Endothelial cell of umbilical vein (primary cell): Measurements from ENCODE around the gene FANCI. TPM values are rescaled to one million over a fixed set of nuclear protein-coding genes. Genes with fewer than 3 reads are reported as not detected.

Experiments
- BruUV-seq: library from RNA; stranded (reverse); fragments of 400-500 nt; replicated peaks from 2 replicates; lab custom pipeline; 2021; lab: Mats Ljungman, UMichigan
- CTCF ChIA-PET: fragments of 300-600, 350-600 bp; sonication (Branson Sonifier 250); formaldehyde crosslinking; loops from one replicate; lab custom pipeline; 2021; ENCODE audit warnings: antibody characterized with exemption, inconsistent platforms; lab: Charles Lee
- POLR2A ChIA-PET: fragments of 300-600, 350-600 bp; sonication (Branson Sonifier 250); formaldehyde crosslinking; loops from one replicate; lab custom pipeline; 2021; ENCODE audit warnings: antibody characterized with exemption, inconsistent platforms; lab: Charles Lee
- DNase-seq: peaks from one replicate; pipeline ENCODE4 v3.0.0-alpha.2; 2011; ENCODE audit warnings: low read depth, low spot score
- FAIRE-seq: peaks from 2 replicates; lab custom pipeline; 2011; peaks lifted over from hg19 to GRCh38; lab: Jason Lieb, UNC
- H2AFZ ChIP-seq: 2 replicates; pipeline ENCODE4 v1.6.0; 2012; ENCODE audit warnings: low read depth, low read length, control low read depth, inconsistent platforms
- H3K27ac ChIP-seq: 2 replicates; pipeline ENCODE4 v1.5.1; 2011; ENCODE audit warnings: low read depth, mild to moderate bottlenecking, control low read depth, low read length, moderate library complexity; ENCODE audit not compliant: insufficient read depth
- H3K27me3 ChIP-seq, 2 experiments: 2 replicates each; pipeline versions ENCODE4 v1.6.0 to v1.6.1; 2011; ENCODE audit warnings: low read length in 2 of 2, mixed read lengths in 1 of 2; ENCODE audit not compliant: control insufficient read depth in 2 of 2, insufficient read depth in 2 of 2
- H3K36me3 ChIP-seq, 2 experiments: 2 replicates in 1 of 2; 3 replicates in 1 of 2; pipeline ENCODE4 v1.5.1; 2011; ENCODE audit warnings: low read length in 2 of 2, mild to moderate bottlenecking in 1 of 2, moderate library complexity in 1 of 2; ENCODE audit not compliant: control insufficient read depth in 2 of 2, insufficient read depth in 2 of 2; ENCODE audit errors: extremely low read depth in 1 of 2
- H3K4me1 ChIP-seq: 3 replicates; pipeline ENCODE4 v1.5.1; 2011; ENCODE audit warnings: mild to moderate bottlenecking, low read length; ENCODE audit not compliant: control insufficient read depth, insufficient read depth; ENCODE audit errors: extremely low read depth
- H3K4me2 ChIP-seq: 2 replicates; pipeline ENCODE4 v1.6.1; 2011; ENCODE audit warnings: low read length, control low read depth, mixed read lengths; ENCODE audit not compliant: insufficient read depth
- H3K4me3 ChIP-seq, 3 experiments: fragments of 200-600 bp in 1 of 3; sonication (generic), shearing (Covaris generic) in 1 of 3; replicated peaks in 1 of 3; 2 replicates each; pipeline ENCODE4 v1.5.1; 2011 to 2016; ENCODE audit warnings: control low read depth in 3 of 3, low read length in 3 of 3, mild to moderate bottlenecking in 2 of 3, inconsistent platforms in 1 of 3, low read depth in 1 of 3, moderate library complexity in 1 of 3; ENCODE audit not compliant: insufficient read depth in 1 of 3
- H3K79me2 ChIP-seq: 2 replicates; pipeline ENCODE4 v1.6.0; 2012; ENCODE audit warnings: low read length, inconsistent platforms; ENCODE audit not compliant: control insufficient read depth, insufficient read depth
- H3K9ac ChIP-seq: replicated peaks from 2 replicates; pipeline ENCODE3; 2011; ENCODE audit warnings: low read length, control low read depth; ENCODE audit not compliant: insufficient read depth; ENCODE audit errors: extremely low read depth
- H3K9me1 ChIP-seq: replicated peaks from 3 replicates; pipeline ENCODE4 v1.6.0; 2011; ENCODE audit warnings: mild to moderate bottlenecking, low read length; ENCODE audit not compliant: control insufficient read depth, insufficient read depth; ENCODE audit errors: extremely low read depth
- H3K9me3 ChIP-seq: replicated peaks from 2 replicates; pipeline ENCODE4 v1.5.1; 2012; ENCODE audit warnings: low read length, inconsistent platforms; ENCODE audit not compliant: control insufficient read depth, insufficient read depth
- H4K20me1 ChIP-seq: replicated peaks from 2 replicates; pipeline ENCODE3; 2011; ENCODE audit warnings: mild to moderate bottlenecking, low read length; ENCODE audit not compliant: control insufficient read depth, insufficient read depth; ENCODE audit errors: extremely low read depth
- EZH2 ChIP-seq: IDR thresholded peaks from 2 replicates; pipeline ENCODE4 v1.6.1; 2012; ENCODE audit warnings: borderline replicate concordance, low read depth, mild to moderate bottlenecking, moderate library complexity, low read length, inconsistent platforms; ENCODE audit not compliant: severe bottlenecking
- FOS ChIP-seq: IDR thresholded peaks from 2 replicates; pipeline ENCODE4 v1.6.1; 2011; ENCODE audit warnings: mild to moderate bottlenecking, low read length, moderate library complexity, borderline replicate concordance; ENCODE audit not compliant: insufficient read depth
- GATA2 ChIP-seq: IDR thresholded peaks from 2 replicates; pipeline ENCODE4 v1.7.0; 2011; ENCODE audit warnings: low read depth, mild to moderate bottlenecking, moderate library complexity, mixed read lengths, low read length; ENCODE audit not compliant: insufficient read length, insufficient read depth
- JUN ChIP-seq: IDR thresholded peaks from 2 replicates; pipeline ENCODE4 v1.6.1; 2011; ENCODE audit warnings: borderline replicate concordance, low read depth; ENCODE audit not compliant: insufficient read length, insufficient read depth
- MYC ChIP-seq: IDR thresholded peaks from one replicate; pipeline ENCODE4 v1.6.1; 2011; ENCODE audit warnings: mild to moderate bottlenecking, low read depth, low read length
- POLR2A ChIP-seq: IDR thresholded peaks from 2 replicates; pipeline ENCODE4 v1.6.1; 2012; ENCODE audit warnings: low read depth, mild to moderate bottlenecking, control low read depth, low read length
- POLR2AphosphoS5 ChIP-seq: IDR thresholded peaks from 2 replicates; pipeline ENCODE4 v1.6.1; 2012; ENCODE audit warnings: low read depth, mild to moderate bottlenecking, control low read depth, low read length, moderate library complexity; ENCODE audit not compliant: insufficient read depth
- dilution Hi-C: fragments of 300-500 bp; cut with MboI; formaldehyde crosslinking; loops from one replicate; pipeline ENCODE4 v1.15.0; 2019; ENCODE audit warnings: low sequenced_read_pairs; ENCODE audit not compliant: extremely low pct_ligation_motif_present
- intact Hi-C: fragments of 100-400 bp; cut with micrococcal nuclease; formaldehyde crosslinking; loops from one replicate; pipeline ENCODE4 v1.10.0; 2022
- polyA plus RNA-seq, 4 experiments: library from polyadenylated mRNA; depleted of rRNA in 3 of 4; stranded (reverse) in 3 of 4; unstranded in 1 of 4; fragments of >200 nt; gene quantifications; 2 replicates each; pipeline versions ENCODE4 v1.2.1 to v1.2.3, GENCODE V29; 2011 to 2012; ENCODE audit warnings: missing spikeins in 1 of 4
- total RNA-seq: library from RNA; stranded (reverse); gene quantifications from 2 replicates; pipeline ENCODE4 v1.2.3, GENCODE V29; 2021
- TF ChIP-seq, protein P1 (sequence below), 2 donors: IDR thresholded peaks; 1 replicate in 1 of 2; 2 replicates in 1 of 2; pipeline ENCODE4 v1.5.1; 2011; ENCODE audit warnings: low read length in 2 of 2, mild to moderate bottlenecking in 2 of 2, moderate library complexity in 2 of 2, control low read depth in 1 of 2, inconsistent platforms in 1 of 2, low read depth in 1 of 2; ENCODE audit not compliant: insufficient read depth in 1 of 2; ENCODE audit errors: extremely low read depth in 1 of 2
- TF ChIP-seq, protein P2 (sequence below): IDR thresholded peaks from 2 replicates; pipeline ENCODE4 v1.6.1; 2011; ENCODE audit not compliant: insufficient read depth, insufficient read length

The FANCI gene
- total and polyA plus RNA-seq, 2 donors (not counting 3 experiments of a cell fraction or from before 2014, with no cell fraction given) = 10.8 to 74.7 TPM

DNA sequence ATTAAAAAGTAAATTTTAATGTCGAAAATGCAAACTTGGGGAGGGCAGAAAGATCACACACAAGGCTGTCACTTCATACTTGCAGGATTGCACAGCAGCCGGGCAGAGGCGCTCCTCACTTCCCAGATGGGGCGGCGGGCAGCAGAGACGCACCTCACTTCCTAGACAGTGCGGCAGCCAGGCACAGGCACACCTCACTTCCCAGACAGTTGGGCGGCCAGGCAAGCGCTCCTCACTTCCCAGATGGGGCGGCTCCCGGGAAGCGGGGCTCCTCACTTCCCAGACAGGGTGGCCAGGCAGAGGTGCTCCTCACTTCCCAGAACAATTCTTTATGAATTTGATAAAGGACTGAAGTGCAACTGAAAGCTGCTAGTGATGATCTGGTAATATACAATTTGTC lies 43.6 kb upstream of the FANCI start:
- Histone ChIP-seq H3K4me2 (no peak overlapping the region), H3K9me3 (no peaks in the 10 kb centered on the region), H4K20me1 (no peaks in the 10 kb centered on the region), H3K79me2 (no peaks in the 10 kb centered on the region), H3K27ac (no peak overlapping the region), H3K36me3 (no peaks in the 10 kb centered on the region), H2AFZ (no peak overlapping the region), H3K4me1 (peaks cover 3% of the 10 kb centered on the region), H3K9me1 (no peaks in the 10 kb centered on the region), H3K27me3 (no peaks in the 10 kb centered on the region), H3K9ac (no peak overlapping the region), H3K4me3 (no peak overlapping the region)
- POLR2A ChIA-PET = no interaction called here
- BruUV-seq = no TSS peak
- TF ChIP-seq EZH2 (no peak), JUN (no peak), GATA2 (no peak), FOS (no peak), MYC (no peak), POLR2A (no peak), POLR2AphosphoS5 (no peak)
- TF ChIP-seq, protein P1, sequence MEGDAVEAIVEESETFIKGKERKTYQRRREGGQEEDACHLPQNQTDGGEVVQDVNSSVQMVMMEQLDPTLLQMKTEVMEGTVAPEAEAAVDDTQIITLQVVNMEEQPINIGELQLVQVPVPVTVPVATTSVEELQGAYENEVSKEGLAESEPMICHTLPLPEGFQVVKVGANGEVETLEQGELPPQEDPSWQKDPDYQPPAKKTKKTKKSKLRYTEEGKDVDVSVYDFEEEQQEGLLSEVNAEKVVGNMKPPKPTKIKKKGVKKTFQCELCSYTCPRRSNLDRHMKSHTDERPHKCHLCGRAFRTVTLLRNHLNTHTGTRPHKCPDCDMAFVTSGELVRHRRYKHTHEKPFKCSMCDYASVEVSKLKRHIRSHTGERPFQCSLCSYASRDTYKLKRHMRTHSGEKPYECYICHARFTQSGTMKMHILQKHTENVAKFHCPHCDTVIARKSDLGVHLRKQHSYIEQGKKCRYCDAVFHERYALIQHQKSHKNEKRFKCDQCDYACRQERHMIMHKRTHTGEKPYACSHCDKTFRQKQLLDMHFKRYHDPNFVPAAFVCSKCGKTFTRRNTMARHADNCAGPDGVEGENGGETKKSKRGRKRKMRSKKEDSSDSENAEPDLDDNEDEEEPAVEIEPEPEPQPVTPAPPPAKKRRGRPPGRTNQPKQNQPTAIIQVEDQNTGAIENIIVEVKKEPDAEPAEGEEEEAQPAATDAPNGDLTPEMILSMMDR (IDR thresholded peaks at IDR 0.05; ENCODE audit: extremely low read depth in 1 of 2, insufficient read depth in 1 of 2, low read depth in 1 of 2, low read length in 2 of 2) = no peak
- TF ChIP-seq, protein P2, sequence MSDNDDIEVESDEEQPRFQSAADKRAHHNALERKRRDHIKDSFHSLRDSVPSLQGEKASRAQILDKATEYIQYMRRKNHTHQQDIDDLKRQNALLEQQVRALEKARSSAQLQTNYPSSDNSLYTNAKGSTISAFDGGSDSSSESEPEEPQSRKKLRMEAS = no peak
- dilution Hi-C loops (no loop called here), intact Hi-C loops (no loop called here)
- no peak for DNase-seq
- CTCF ChIA-PET = interaction anchor here (0.6 to 2.2 kb wide), 3 partner anchors 23 to 114 kb away, joined by 3 to 7 read pairs (median 3); no protein-coding TSS in a partner anchor
- no peak for FAIRE-seq
